Transverse colon (tissue), 3 donors: ENCODE results near the gene RTKN.
"Not testable (repeated sequence)": the region's sequence is repeated elsewhere in the genome, so short reads cannot be mapped to it uniquely, and the experiment has no call there.

Source experiments
- POLR2A ChIP-seq: fragments of 450-650 bp; IDR thresholded peaks from one replicate; pipeline ENCODE4 v1.6.1; 2016; ENCODE audit warnings: antibody characterized with exemption, mild to moderate bottlenecking, moderate library complexity
- POLR2AphosphoS5 ChIP-seq, 3 donors: sonication (generic); formaldehyde crosslinking; IDR thresholded peaks; one replicate each; pipeline ENCODE4 v1.6.1; 2016; ENCODE audit warnings: antibody characterized with exemption in 3 of 3

DNA sequence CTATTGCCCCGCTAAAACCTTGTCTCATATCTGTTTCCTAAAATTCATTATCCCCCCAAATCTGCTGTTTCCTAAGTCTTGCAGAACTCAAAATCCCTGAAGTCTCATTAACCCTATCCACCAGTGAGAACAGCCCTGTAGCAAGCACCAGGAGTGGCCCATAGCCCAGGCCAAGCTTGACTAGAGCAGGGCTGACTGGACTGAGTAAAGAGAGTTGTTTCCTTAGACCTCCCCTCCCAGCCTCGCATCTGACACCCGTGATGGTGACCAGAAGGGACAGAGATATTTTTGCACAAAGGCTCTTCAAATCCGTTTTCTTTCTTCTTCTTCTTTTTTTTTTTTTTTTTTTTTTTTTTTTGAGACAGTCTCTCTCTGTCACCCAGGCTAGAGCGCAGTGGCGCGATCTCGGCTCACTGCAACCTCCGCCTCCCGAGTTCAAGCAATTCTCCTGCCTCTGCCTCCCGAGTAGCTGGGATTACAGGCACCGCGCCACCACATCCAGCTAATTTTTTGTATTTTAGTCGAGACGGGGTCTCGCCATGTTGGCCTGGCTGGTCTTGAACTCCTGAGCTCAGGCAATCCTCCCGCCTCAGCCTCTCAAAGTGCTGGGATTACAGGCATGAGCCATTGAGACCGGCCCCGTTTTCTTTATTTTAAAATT is 21.2 kb downstream of the RTKN start:
- not testable (repeated sequence) for TF ChIP-seq POLR2AphosphoS5 (IDR thresholded peaks at IDR 0.05); POLR2A
